Measurements from ENCODE around the gene CYTL1.

CYTL1 gene

DNA sequence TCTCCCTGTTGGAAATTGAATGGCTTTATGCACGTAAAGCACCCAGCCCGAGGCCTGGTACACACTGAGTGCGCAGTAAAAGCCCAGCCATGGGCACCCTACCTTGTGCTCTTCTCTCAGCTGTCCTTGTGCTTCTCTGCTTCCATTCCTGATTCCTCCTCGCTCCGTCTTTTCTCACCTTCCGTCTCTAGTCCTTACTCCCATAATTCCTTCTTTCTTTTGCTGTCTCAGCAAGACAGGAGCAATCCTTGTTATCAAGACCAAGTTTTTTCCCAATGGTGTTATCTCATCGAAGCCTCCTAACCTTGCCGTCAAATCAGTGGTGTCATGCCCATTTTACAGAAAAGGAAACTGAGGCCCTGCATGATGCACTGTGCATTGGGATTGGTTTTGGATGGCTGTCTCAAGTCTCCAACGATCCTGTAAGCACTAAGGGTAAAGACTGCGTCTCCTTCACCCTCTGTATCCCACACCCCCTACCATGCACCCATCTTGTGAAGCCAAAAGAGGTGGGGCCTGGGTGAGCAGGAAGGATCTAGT, 30.1 kb downstream of the CYTL1 start:
- no peak for DNase-seq (ENCODE audit: low read depth)
- TF ChIP-seq, protein P1, sequence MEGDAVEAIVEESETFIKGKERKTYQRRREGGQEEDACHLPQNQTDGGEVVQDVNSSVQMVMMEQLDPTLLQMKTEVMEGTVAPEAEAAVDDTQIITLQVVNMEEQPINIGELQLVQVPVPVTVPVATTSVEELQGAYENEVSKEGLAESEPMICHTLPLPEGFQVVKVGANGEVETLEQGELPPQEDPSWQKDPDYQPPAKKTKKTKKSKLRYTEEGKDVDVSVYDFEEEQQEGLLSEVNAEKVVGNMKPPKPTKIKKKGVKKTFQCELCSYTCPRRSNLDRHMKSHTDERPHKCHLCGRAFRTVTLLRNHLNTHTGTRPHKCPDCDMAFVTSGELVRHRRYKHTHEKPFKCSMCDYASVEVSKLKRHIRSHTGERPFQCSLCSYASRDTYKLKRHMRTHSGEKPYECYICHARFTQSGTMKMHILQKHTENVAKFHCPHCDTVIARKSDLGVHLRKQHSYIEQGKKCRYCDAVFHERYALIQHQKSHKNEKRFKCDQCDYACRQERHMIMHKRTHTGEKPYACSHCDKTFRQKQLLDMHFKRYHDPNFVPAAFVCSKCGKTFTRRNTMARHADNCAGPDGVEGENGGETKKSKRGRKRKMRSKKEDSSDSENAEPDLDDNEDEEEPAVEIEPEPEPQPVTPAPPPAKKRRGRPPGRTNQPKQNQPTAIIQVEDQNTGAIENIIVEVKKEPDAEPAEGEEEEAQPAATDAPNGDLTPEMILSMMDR (IDR thresholded peaks at IDR 0.05; ENCODE audit: low read depth, low read length, missing control alignments): no peak
- in situ Hi-C loops (cut with HindIII; ENCODE audit: low sequenced_read_pairs): no loop called here
- H3K4me3 ChIP-seq (ENCODE audit: low read depth, low read length): no peak overlapping the region

DNA sequence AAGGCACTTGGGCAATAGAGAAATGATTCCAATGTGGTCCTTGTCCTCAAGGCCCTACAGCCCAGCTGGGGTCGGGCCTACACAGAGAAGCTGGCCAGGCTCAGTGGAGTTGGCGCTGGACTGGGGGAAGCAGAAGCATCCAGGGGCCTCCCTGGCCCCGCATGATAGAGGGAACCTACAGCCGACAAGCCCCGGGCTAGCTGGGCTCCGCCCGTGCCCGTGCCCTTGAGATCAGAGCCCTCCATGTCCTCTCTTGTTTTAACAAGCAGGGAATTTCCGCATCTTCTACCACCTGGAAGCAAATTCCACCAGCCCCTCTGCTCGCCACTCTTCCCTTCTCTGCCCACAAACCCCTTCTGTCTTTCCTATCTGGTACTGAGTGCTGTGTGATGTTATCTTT, 31.6 kb downstream of the CYTL1 start:
- DNase-seq (ENCODE audit: low read depth): no peak
- TF ChIP-seq, protein P1 (IDR thresholded peaks at IDR 0.05; ENCODE audit: low read depth, low read length, missing control alignments): no peak
- in situ Hi-C loops (cut with HindIII; ENCODE audit: low sequenced_read_pairs): no loop called here
- H3K4me3 ChIP-seq (ENCODE audit: low read depth, low read length): no peak overlapping the region

DNA sequence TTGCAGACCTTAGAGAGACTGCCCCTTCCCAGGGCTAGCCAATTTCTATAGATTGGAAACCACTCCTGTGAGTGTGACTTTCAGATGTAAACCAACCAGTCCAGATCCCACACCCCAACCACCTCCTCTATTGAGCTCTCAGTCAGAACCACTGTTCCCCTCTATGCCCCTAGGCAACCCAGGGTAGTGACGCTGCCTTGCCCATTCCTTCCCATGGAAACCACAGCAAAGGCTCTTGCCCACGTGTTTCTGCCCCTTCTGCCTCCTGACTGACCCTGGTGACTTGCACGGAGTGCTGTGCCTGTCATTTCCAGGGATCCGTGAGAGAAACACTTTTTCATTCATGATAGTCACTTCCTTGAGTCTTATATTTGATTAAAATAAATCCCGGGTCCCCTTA, 32.4 kb downstream of the CYTL1 start:
- TF ChIP-seq, protein P1 (IDR thresholded peaks at IDR 0.05; ENCODE audit: low read depth, low read length, missing control alignments): no peak
- in situ Hi-C loops (cut with HindIII; ENCODE audit: low sequenced_read_pairs): no loop called here
- H3K4me3 ChIP-seq (ENCODE audit: low read depth, low read length): no peak overlapping the region
- DNase-seq (ENCODE audit: low read depth): no peak

DNA sequence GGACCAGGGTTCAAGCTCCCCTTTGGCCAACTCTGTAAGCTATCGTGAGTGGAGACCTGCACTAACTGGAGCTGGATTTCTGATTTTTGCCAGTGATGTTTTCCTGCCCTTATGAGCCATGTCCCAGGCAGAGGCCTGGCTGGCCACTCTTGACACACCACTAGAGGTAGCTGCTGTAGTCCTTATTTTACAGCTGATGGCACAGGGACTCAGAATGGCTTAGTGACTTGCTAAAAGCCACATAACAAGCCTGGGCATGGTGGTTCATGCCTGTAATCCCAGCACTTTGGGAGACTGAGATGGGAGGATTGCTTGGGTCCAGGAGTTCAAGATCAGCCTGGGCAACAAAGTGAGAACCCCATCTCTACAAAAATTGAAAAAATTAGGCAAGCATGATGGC, 33.4 kb downstream of the CYTL1 start:
- TF ChIP-seq, protein P1 (IDR thresholded peaks at IDR 0.05; ENCODE audit: low read depth, low read length, missing control alignments): peak; percentile 22
- no peak overlapping the region for H3K4me3 ChIP-seq (ENCODE audit: low read depth, low read length)
- no peak for DNase-seq (ENCODE audit: low read depth)
- in situ Hi-C loops (cut with HindIII; ENCODE audit: low sequenced_read_pairs): no loop called here

DNA sequence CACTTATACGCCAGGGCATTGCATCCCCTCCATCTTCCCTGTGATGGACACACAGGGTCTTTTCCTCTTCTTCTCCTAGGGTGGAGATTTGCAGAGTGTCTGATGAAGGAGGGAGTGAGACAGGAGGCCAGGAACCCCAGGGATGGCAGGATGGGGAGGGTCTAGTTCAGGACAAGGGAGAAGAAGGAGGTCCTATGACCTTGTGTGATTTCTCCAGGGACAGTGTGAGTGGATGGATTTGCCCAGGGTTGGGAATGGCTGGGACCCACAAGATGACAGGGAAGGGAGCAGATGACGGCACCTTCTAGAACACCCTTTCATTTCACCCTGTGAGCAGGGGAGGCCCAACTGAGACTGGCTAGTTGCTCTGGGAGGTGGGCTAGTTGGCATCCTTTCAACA, 34.2 kb downstream of the CYTL1 start:
- no peak overlapping the region for H3K4me3 ChIP-seq (ENCODE audit: low read depth, low read length)
- TF ChIP-seq, protein P1 (IDR thresholded peaks at IDR 0.05; ENCODE audit: low read depth, low read length, missing control alignments): no peak
- in situ Hi-C loops (cut with HindIII; ENCODE audit: low sequenced_read_pairs): no loop called here
- DNase-seq (ENCODE audit: low read depth): no peak

DNA sequence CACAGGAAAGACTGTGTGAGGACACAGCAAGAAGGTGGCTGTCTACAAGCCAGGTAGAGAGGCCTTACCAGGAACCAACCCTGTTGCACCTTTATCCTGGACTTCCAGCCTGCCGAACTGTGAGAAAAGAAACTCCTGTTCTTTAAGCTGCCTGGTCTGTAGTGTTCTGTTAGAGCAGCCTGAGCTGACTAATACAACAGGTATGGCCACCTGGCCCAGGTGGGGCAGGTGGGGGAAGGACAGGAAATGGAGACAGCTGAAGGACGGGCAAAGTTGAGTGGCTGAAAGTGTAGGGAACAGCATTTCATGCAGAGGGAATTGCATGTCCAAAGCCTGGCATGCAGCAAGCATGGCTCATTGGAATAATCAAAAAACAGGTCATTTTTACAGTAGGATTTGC, 35.1 kb downstream of the CYTL1 start:
- no peak overlapping the region for H3K4me3 ChIP-seq (ENCODE audit: low read depth, low read length)
- TF ChIP-seq, protein P1 (IDR thresholded peaks at IDR 0.05; ENCODE audit: low read depth, low read length, missing control alignments): no peak
- no peak for DNase-seq (ENCODE audit: low read depth)
- in situ Hi-C loops (cut with HindIII; ENCODE audit: low sequenced_read_pairs): no loop called here

DNA sequence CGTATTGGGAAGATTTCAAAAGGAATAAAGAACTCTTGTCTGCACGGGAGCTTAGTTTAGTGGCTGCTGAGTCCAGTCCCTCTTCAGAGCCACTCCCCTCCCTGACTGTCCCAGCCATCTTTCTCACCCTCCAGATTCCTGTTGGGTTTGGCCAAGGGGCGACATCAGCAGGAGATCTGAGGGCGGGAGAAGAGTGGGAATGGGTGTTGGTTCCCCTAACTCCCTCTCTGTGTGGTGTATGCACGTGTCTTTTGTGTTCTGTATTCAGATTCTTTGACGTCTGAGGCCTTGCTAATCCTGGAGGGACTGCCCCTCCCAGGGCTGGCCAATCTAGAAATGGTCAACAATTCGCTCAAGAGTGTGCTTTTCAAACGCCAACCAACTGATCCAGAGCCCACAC, 37.4 kb downstream of the CYTL1 start:
- in situ Hi-C loops (cut with HindIII; ENCODE audit: low sequenced_read_pairs): no loop called here
- H3K4me3 ChIP-seq (ENCODE audit: low read depth, low read length): no peak overlapping the region
- no peak for DNase-seq (ENCODE audit: low read depth)
- TF ChIP-seq, protein P1 (IDR thresholded peaks at IDR 0.05; ENCODE audit: low read depth, low read length, missing control alignments): no peak
